ENCODE measurements around the gene ITPKB.

The ITPKB gene

GRCh38 chr1:226658546-226659125, 80.4 kb downstream of the ITPKB start:
- TF ChIP-seq, protein P1, sequence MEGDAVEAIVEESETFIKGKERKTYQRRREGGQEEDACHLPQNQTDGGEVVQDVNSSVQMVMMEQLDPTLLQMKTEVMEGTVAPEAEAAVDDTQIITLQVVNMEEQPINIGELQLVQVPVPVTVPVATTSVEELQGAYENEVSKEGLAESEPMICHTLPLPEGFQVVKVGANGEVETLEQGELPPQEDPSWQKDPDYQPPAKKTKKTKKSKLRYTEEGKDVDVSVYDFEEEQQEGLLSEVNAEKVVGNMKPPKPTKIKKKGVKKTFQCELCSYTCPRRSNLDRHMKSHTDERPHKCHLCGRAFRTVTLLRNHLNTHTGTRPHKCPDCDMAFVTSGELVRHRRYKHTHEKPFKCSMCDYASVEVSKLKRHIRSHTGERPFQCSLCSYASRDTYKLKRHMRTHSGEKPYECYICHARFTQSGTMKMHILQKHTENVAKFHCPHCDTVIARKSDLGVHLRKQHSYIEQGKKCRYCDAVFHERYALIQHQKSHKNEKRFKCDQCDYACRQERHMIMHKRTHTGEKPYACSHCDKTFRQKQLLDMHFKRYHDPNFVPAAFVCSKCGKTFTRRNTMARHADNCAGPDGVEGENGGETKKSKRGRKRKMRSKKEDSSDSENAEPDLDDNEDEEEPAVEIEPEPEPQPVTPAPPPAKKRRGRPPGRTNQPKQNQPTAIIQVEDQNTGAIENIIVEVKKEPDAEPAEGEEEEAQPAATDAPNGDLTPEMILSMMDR (IDR thresholded peaks at IDR 0.05; ENCODE audit: low read depth, low read length) = no peak
- H3K4me3 ChIP-seq (replicated peaks in 1 of 2; ENCODE audit: low read depth in 2 of 2, low read length in 2 of 2) = no peak overlapping the region
- no peak for DNase-seq (ENCODE audit: low read depth in 2 of 2)

GRCh38 chr1:226657895-226658545, 81.1 kb downstream of the ITPKB start:
- H3K4me3 ChIP-seq (replicated peaks in 1 of 2; ENCODE audit: low read depth in 2 of 2, low read length in 2 of 2) = no peak overlapping the region
- TF ChIP-seq, protein P1 (IDR thresholded peaks at IDR 0.05; ENCODE audit: low read depth, low read length) = no peak
- DNase-seq (ENCODE audit: low read depth in 2 of 2) = no peak

- no peak overlapping the region for H3K4me3 ChIP-seq (replicated peaks in 1 of 2; ENCODE audit: low read depth in 2 of 2, low read length in 2 of 2)
- peak; percentile 85 to 91 for DNase-seq (ENCODE audit: low read depth in 2 of 2)
- TF ChIP-seq, protein P1 (IDR thresholded peaks at IDR 0.05; ENCODE audit: low read depth, low read length) = no peak
Observed at GRCh38 chr1:226656601-226657277, 82.3 kb downstream of the ITPKB start.

DNA sequence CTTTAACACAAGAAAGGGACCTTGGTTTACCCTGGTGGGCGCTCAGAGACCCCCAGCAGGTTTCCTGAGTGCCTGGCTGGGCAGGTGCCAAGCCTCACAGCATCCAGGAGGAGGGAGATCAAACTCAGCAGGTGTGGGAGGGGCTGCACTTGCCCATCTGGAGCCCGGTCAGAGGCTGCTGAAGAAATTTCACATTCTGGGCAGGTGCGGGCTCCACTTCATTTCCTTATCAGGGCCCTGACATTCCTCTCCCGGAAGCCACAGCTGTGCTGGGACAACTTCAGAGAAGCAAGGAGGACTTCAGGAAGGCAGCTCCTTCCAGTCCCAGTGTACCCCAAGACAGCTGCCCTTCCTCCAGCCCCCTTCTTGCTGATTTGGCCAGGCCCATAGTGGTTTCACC, 82.9 kb downstream of the ITPKB start:
- TF ChIP-seq, protein P1 (IDR thresholded peaks at IDR 0.05; ENCODE audit: low read depth, low read length) = no peak
- no peak overlapping the region for H3K4me3 ChIP-seq (replicated peaks in 1 of 2; ENCODE audit: low read depth in 2 of 2, low read length in 2 of 2)
- no peak for DNase-seq (ENCODE audit: low read depth in 2 of 2)

GRCh38 chr1:226655251-226656163, 83.6 kb downstream of the ITPKB start:
- no peak overlapping the region for H3K4me3 ChIP-seq (replicated peaks in 1 of 2; ENCODE audit: low read depth in 2 of 2, low read length in 2 of 2)
- no peak for DNase-seq (ENCODE audit: low read depth in 2 of 2)
- TF ChIP-seq, protein P1 (IDR thresholded peaks at IDR 0.05; ENCODE audit: low read depth, low read length) = no peak

- no peak for DNase-seq (ENCODE audit: low read depth in 2 of 2)
- H3K4me3 ChIP-seq (replicated peaks in 1 of 2; ENCODE audit: low read depth in 2 of 2, low read length in 2 of 2) = no peak overlapping the region
- TF ChIP-seq, protein P1 (IDR thresholded peaks at IDR 0.05; ENCODE audit: low read depth, low read length) = no peak
Observed at GRCh38 chr1:226654668-226655055, 84.4 kb downstream of the ITPKB start.
